ENCODE results near the gene HS3ST3A1.

Gene HS3ST3A1

GRCh38 chr17:13539421-13539820 lies 62.3 kb downstream of the HS3ST3A1 start:
- Histone ChIP-seq H3K27me3 (no peaks in the 10 kb centered on the region), H3K4me1 (no peaks in the 10 kb centered on the region), H3K4me3 (ENCODE audit: low read depth, low read length) (no peak overlapping the region), H3K9me3 (no peaks in the 10 kb centered on the region), H3K36me3 (no peaks in the 10 kb centered on the region)
- no peak for DNase-seq
- no peak for TF ChIP-seq CTCF (IDR thresholded peaks at IDR 0.05; ENCODE audit: low read depth, low read length)

GRCh38 chr17:13538841-13539411 lies 62.8 kb downstream of the HS3ST3A1 start:
- Histone ChIP-seq H3K4me3 (ENCODE audit: low read depth, low read length) (no peak overlapping the region), H3K4me1 (no peaks in the 10 kb centered on the region), H3K27me3 (no peaks in the 10 kb centered on the region), H3K9me3 (no peaks in the 10 kb centered on the region), H3K36me3 (no peaks in the 10 kb centered on the region)
- no peak for TF ChIP-seq CTCF (IDR thresholded peaks at IDR 0.05; ENCODE audit: low read depth, low read length)
- DNase-seq, result no peak

- no peak for DNase-seq
- Histone ChIP-seq H3K27me3 (no peaks in the 10 kb centered on the region), H3K36me3 (no peaks in the 10 kb centered on the region), H3K4me1 (no peaks in the 10 kb centered on the region), H3K9me3 (no peaks in the 10 kb centered on the region), H3K4me3 (ENCODE audit: low read depth, low read length) (no peak overlapping the region)
- TF ChIP-seq CTCF (IDR thresholded peaks at IDR 0.05; ENCODE audit: low read depth, low read length), result no peak
These were observed 63.7 kb downstream of the HS3ST3A1 start for GRCh38 chr17:13537871-13538643.

- Histone ChIP-seq H3K36me3 (no peaks in the 10 kb centered on the region), H3K4me1 (no peaks in the 10 kb centered on the region), H3K9me3 (no peaks in the 10 kb centered on the region), H3K27me3 (no peaks in the 10 kb centered on the region), H3K4me3 (ENCODE audit: low read depth, low read length) (no peak overlapping the region)
- DNase-seq, result no peak
- no peak for TF ChIP-seq CTCF (IDR thresholded peaks at IDR 0.05; ENCODE audit: low read depth, low read length)
These were observed 64.5 kb downstream of the HS3ST3A1 start for GRCh38 chr17:13537167-13537731.

- no peak for DNase-seq
- H3K36me3 ChIP-seq, result no peaks in the 10 kb centered on the region
- TF ChIP-seq CTCF (IDR thresholded peaks at IDR 0.05; ENCODE audit: low read depth, low read length), result no peak
These were observed 66.8 kb downstream of the HS3ST3A1 start for GRCh38 chr17:13534946-13535345.

GRCh38 chr17:13531721-13532120 lies 70.0 kb downstream of the HS3ST3A1 start:
- no peak overlapping the region for H3K4me3 ChIP-seq (ENCODE audit: low read depth, low read length)
- no peaks in the 10 kb centered on the region for H3K36me3 ChIP-seq
- H3K27me3 ChIP-seq, result no peaks in the 10 kb centered on the region
- DNase-seq, result no peak
- no peak for TF ChIP-seq CTCF (IDR thresholded peaks at IDR 0.05; ENCODE audit: low read depth, low read length)
- H3K4me1 ChIP-seq, result no peaks in the 10 kb centered on the region
- H3K9me3 ChIP-seq, result no peaks in the 10 kb centered on the region

More at GRCh38 chr17:13534946-13535345, 66.8 kb downstream of the HS3ST3A1 start:
- H3K4me1 ChIP-seq, result no peaks in the 10 kb centered on the region
- no peaks in the 10 kb centered on the region for H3K27me3 ChIP-seq
- H3K9me3 ChIP-seq, result no peaks in the 10 kb centered on the region
- H3K4me3 ChIP-seq (ENCODE audit: low read depth, low read length), result no peak overlapping the region

Measured in BE2C (cell line).